ENCODE results near the gene AMMECR1L. TPM values are rescaled to one million over a fixed set of nuclear protein-coding genes. Genes with fewer than 3 reads are reported as not detected.

Gene AMMECR1L
- total RNA-seq, 1 experiment from 2014 or later, result 19.1 TPM

DNA sequence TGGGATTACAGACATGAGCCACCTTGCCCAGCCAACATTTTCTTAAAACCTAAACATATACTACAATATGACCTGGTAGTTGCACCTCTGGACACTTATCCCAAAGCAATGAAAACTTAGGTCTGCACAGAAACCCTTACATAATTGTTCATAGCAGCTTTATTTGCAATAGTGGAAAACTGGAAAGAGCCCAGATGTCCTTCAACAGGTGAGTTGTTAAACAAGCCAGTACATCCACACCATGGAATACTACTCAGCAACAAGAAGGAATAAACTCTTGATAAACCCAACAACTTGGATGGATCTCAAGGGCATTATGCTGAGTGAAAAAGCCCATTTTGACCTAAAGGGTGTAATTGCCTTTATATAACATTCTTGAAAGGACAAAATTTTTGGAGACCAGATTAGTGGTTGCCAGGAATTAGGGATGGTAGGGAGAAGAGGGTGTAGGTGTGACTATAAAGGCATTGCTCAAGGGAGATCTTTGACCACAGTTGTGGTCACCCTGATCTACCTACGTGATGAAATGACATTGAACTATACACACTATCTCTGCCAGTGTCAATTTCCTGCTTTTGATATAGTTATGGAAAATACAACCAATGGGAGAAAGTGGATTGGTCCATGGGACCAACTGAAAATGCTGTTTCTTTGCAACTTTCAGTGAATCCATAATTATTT, 11.9 kb upstream of the AMMECR1L start:
- TF ChIP-seq YY1 (IDR thresholded peaks at IDR 0.05; ENCODE audit: extremely low read depth, insufficient replicate concordance, low read depth, low read length) (no peak), SP1 (IDR thresholded peaks at IDR 0.05; ENCODE audit: low read depth) (no peak), ZFX (IDR thresholded peaks at IDR 0.05) (no peak), TCF7L2 (IDR thresholded peaks at IDR 0.05; ENCODE audit: borderline replicate concordance, extremely low read depth, insufficient read depth, insufficient read length) (no peak), SRF (IDR thresholded peaks at IDR 0.05; ENCODE audit: low read depth) (no peak), POLR2A (IDR thresholded peaks at IDR 0.05; ENCODE audit: borderline replicate concordance, extremely low read depth, insufficient read depth, insufficient read length) (no peak), CEBPB (IDR thresholded peaks at IDR 0.05; ENCODE audit: low read depth) (no peak), MAX (IDR thresholded peaks at IDR 0.05) (no peak), POLR2AphosphoS5 (IDR thresholded peaks at IDR 0.05; ENCODE audit: low read depth, low read length) (no peak), ZNF274 (IDR thresholded peaks at IDR 0.05; ENCODE audit: low read depth, low read length) (no peak), CBX3 (IDR thresholded peaks at IDR 0.05; ENCODE audit: low read depth) (no peak), FOSL1 (IDR thresholded peaks at IDR 0.05; ENCODE audit: low read depth) (no peak), REST (IDR thresholded peaks at IDR 0.05; ENCODE audit: low read depth) (no peak), EGR1 (IDR thresholded peaks at IDR 0.05; ENCODE audit: low read depth) (no peak), SIN3A (IDR thresholded peaks at IDR 0.05; ENCODE audit: low read depth) (no peak), CTCF (IDR thresholded peaks at IDR 0.05 in 2 of 3, conservative IDR thresholded peaks at IDR 0.05 in 1 of 3; ENCODE audit: borderline replicate concordance in 1 of 3, insufficient read depth in 1 of 3, low read depth in 2 of 3, low read length in 2 of 3) (no peak)
- TF ChIP-seq, protein P1, sequence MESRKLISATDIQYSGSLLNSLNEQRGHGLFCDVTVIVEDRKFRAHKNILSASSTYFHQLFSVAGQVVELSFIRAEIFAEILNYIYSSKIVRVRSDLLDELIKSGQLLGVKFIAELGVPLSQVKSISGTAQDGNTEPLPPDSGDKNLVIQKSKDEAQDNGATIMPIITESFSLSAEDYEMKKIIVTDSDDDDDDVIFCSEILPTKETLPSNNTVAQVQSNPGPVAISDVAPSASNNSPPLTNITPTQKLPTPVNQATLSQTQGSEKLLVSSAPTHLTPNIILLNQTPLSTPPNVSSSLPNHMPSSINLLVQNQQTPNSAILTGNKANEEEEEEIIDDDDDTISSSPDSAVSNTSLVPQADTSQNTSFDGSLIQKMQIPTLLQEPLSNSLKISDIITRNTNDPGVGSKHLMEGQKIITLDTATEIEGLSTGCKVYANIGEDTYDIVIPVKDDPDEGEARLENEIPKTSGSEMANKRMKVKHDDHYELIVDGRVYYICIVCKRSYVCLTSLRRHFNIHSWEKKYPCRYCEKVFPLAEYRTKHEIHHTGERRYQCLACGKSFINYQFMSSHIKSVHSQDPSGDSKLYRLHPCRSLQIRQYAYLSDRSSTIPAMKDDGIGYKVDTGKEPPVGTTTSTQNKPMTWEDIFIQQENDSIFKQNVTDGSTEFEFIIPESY (IDR thresholded peaks at IDR 0.05; ENCODE audit: extremely low read depth, insufficient replicate concordance, low read length), result no peak
- H3K36me3 ChIP-seq (ENCODE audit: control insufficient read depth in 1 of 2, insufficient read depth in 2 of 2, low read length in 2 of 2), result no peaks in the 10 kb centered on the region
- H3K79me2 ChIP-seq (ENCODE audit: insufficient read depth, low read length), result no peaks in the 10 kb centered on the region
- BruUV-seq (replicated peaks), result no TSS peak
- DNase-seq (ENCODE audit: low read depth, low spot score) (no peak), ATAC-seq (no peak)
- H3K27me3 ChIP-seq (ENCODE audit: insufficient read depth, low read length), result no peaks in the 10 kb centered on the region
- intact Hi-C loops (cut with micrococcal nuclease), result no loop called here
- CTCF ChIA-PET, result no interaction called here
- H3K9me2 ChIP-seq (ENCODE audit: insufficient read depth), result no peaks in the 10 kb centered on the region
- RAD21 ChIA-PET (ENCODE audit: low non-redundant PET in 1 of 2, low total read pairs in 2 of 2, uncharacterized antibody in 2 of 2, unreplicated experiment in 2 of 2), result no interaction called here
- H3K27ac ChIP-seq (ENCODE audit: low read depth, low read length), result no peak overlapping the region
- H3K4me2 ChIP-seq (ENCODE audit: low read length), result no peak overlapping the region
- no peaks in the 10 kb centered on the region for H3K9me3 ChIP-seq (ENCODE audit: control insufficient read depth in 1 of 2, insufficient read depth in 1 of 2, low read depth in 1 of 2, low read length in 2 of 2)
- no peaks in the 10 kb centered on the region for H4K20me1 ChIP-seq (ENCODE audit: insufficient read depth)
- H3K4me3 ChIP-seq (replicated peaks in 1 of 2; ENCODE audit: low read depth in 1 of 2, low read length in 2 of 2), result no peak overlapping the region
- no peaks in the 10 kb centered on the region for H3K4me1 ChIP-seq (ENCODE audit: control insufficient read depth in 1 of 2, insufficient read depth in 2 of 2, low read length in 2 of 2)
- H3K9ac ChIP-seq (ENCODE audit: low read length), result no peak overlapping the region
- POLR2A ChIA-PET, result no interaction called here
- H2AFZ ChIP-seq (ENCODE audit: low read depth, low read length, poor library complexity, severe bottlenecking), result no peak overlapping the region

Measured in HCT116 (cell line).